Measurements from ENCODE around the gene PTPN9. TPM values are rescaled to one million over a fixed set of nuclear protein-coding genes. Genes with fewer than 3 reads are reported as not detected.
"Not testable (repeated sequence)": the region's sequence is repeated elsewhere in the genome, so short reads cannot be mapped to it uniquely, and the experiment has no call there.

Gene PTPN9
- total RNA-seq, 1 donor from 2014 or later = 42.0 TPM

DNA sequence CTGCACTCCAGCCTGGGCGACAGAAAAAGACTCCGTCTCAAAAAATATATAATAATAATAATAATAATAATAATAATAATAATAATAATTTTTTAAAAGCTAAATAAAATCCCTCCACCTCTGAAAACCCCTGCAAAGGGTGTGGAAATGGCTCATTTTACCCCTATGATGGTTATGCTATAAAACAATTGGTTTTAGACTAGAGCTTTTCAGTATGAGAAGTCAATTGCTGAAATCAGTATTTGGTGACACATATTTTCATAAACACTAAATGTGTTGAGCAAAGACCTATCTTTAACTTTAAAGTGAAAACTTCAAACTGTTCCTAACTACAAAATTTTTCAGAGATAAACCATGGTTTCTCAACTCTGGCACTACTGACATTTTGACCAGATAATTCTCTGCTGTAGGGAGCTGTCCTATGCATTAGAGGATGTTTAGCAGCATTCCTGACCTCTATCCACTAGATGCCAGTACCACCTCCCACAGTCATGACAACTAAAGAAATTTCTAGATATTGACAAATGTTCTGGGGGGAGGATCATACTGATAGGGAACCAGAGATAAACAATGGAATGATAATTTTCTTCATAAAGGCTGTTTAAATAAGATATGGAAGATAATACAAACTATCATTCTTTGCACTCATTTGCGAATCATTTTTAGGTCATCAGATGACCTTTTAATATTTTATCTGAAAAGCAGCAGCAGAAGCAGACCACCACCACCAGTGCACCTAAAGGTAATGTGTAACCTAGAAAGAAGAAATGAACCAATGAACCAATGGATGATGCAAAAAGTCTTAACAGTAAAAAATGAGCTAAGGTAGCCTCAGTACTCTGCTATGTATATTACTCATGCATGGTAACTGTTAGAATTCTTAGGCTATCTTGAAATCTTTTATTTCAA lies 13.8 kb downstream of the PTPN9 start:
- no peaks in the 10 kb centered on the region for H3K27me3 Mint-ChIP-seq (ENCODE audit: low read depth)
- DNase-seq (ENCODE audit: low read depth, low spot score) = no peak
- TF ChIP-seq, protein P1, sequence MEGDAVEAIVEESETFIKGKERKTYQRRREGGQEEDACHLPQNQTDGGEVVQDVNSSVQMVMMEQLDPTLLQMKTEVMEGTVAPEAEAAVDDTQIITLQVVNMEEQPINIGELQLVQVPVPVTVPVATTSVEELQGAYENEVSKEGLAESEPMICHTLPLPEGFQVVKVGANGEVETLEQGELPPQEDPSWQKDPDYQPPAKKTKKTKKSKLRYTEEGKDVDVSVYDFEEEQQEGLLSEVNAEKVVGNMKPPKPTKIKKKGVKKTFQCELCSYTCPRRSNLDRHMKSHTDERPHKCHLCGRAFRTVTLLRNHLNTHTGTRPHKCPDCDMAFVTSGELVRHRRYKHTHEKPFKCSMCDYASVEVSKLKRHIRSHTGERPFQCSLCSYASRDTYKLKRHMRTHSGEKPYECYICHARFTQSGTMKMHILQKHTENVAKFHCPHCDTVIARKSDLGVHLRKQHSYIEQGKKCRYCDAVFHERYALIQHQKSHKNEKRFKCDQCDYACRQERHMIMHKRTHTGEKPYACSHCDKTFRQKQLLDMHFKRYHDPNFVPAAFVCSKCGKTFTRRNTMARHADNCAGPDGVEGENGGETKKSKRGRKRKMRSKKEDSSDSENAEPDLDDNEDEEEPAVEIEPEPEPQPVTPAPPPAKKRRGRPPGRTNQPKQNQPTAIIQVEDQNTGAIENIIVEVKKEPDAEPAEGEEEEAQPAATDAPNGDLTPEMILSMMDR (conservative IDR thresholded peaks at IDR 0.05) = no peak
- H3K4me1 Mint-ChIP-seq = no peaks in the 10 kb centered on the region
- H3K27ac Mint-ChIP-seq (ENCODE audit: unreplicated experiment) = no peak overlapping the region
- no peaks in the 10 kb centered on the region for H3K9me3 Mint-ChIP-seq
- H3K36me3 Mint-ChIP-seq (ENCODE audit: low read depth) = peaks cover 8% of the 10 kb centered on the region
- H3K4me3 Mint-ChIP-seq = no peak overlapping the region

DNA sequence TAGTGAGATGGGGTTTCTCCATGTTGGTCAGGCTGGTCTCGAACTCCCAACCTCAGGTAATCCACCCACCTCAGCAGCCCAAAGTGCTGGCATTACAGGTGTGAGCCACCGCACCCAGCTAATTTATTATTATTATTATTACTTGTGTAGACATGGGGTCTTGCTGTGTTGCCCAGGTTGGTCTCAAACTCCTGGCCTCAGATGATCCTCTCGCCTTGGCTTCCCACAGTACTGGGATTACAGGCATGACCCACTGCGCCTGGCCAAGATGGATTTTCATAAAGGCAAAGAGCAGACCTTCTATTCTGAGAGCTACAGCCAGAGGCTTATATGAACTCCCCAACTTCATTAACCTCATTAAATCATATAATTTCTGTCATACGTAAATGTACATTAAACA lies 17.2 kb downstream of the PTPN9 start:
- no peak for DNase-seq (ENCODE audit: low read depth, low spot score)
- H3K4me1 Mint-ChIP-seq = peaks cover 4% of the 10 kb centered on the region
- H3K4me3 Mint-ChIP-seq = no peak overlapping the region
- peaks cover 2% of the 10 kb centered on the region for H3K9me3 Mint-ChIP-seq
- TF ChIP-seq, protein P1 (conservative IDR thresholded peaks at IDR 0.05) = no peak
- H3K36me3 Mint-ChIP-seq (ENCODE audit: low read depth) = peaks cover 11% of the 10 kb centered on the region
- H3K27ac Mint-ChIP-seq (ENCODE audit: unreplicated experiment) = peak overlapping the region; percentile 4
- no peaks in the 10 kb centered on the region for H3K27me3 Mint-ChIP-seq (ENCODE audit: low read depth)

DNA sequence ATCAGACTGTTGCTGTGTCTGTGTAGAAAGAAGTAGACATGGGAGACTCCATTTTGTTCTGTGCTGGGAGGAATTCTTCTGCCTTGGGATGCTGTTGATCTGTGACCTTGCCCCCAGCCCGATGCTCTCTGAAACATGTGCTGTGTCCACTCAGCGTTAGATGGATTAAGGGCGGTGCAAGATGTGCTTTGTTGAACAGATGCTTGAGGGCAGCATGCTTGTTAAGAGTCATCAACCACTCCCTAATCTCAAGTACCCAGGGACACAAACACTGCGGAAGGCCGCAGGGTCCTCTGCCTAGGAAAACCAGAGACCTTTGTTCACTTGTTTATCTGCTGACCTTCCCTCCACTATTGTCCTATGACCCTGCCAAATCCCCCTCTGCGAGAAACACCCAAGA lies 19.8 kb downstream of the PTPN9 start:
- H3K4me3 Mint-ChIP-seq; DNase-seq (ENCODE audit: low read depth, low spot score); H3K27ac Mint-ChIP-seq (ENCODE audit: unreplicated experiment); H3K9me3 Mint-ChIP-seq; H3K27me3 Mint-ChIP-seq (ENCODE audit: low read depth); H3K4me1 Mint-ChIP-seq: not testable (repeated sequence)
- peaks cover 11% of the 10 kb centered on the region for H3K36me3 Mint-ChIP-seq (ENCODE audit: low read depth)

DNA sequence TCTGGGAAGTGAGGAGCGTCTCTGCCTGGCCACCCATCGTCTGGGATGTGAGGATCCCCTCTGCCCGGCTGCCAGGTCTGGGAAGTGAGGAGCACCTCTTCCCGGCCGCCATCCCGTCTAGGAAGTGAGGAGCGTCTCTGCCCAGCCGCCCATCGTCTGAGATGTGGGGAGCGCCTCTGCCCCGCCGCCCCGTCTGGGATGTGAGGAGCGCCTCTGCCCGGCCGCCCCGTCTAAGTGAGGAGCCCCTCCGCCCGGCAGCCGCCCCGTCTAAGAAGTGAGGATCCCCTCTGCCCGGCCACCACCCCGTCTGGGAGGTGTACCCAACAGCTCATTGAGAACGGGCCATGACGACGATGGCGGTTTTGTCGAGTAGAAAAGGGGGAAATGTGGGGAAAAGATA lies 20.2 kb downstream of the PTPN9 start:
- not testable (repeated sequence) for H3K27ac Mint-ChIP-seq (ENCODE audit: unreplicated experiment); H3K4me1 Mint-ChIP-seq; DNase-seq (ENCODE audit: low read depth, low spot score); H3K4me3 Mint-ChIP-seq; H3K9me3 Mint-ChIP-seq; H3K27me3 Mint-ChIP-seq (ENCODE audit: low read depth)
- H3K36me3 Mint-ChIP-seq (ENCODE audit: low read depth) = peaks cover 11% of the 10 kb centered on the region

DNA sequence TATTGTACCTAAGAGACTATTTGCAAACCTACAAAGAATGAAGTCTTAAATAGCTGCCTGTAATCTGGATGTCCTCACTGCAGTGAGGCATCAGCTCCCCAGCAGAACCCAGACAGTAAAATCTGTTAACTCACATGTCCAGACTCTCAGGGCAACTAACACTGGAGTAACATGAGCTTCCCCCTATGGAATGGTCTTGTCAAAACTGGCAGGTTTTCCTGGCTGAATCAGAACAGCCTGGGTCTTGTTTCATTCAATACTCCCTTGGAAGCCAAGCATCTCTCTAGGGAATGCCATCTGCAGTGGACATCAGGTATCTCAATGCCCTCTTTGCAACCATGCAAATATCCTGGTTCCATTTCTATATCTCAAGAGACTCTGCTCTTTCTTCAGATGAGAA lies 24.4 kb downstream of the PTPN9 start:
- no peak for DNase-seq (ENCODE audit: low read depth, low spot score)
- Mint-ChIP-seq H3K4me1 (peaks cover 8% of the 10 kb centered on the region), H3K9me3 (peaks cover 2% of the 10 kb centered on the region), H3K27ac (ENCODE audit: unreplicated experiment) (peak overlapping the region; percentile 67), H3K27me3 (ENCODE audit: low read depth) (no peaks in the 10 kb centered on the region), H3K4me3 (no peak overlapping the region), H3K36me3 (ENCODE audit: low read depth) (peaks cover 4% of the 10 kb centered on the region)
- TF ChIP-seq, protein P1 (conservative IDR thresholded peaks at IDR 0.05) = no peak

DNA sequence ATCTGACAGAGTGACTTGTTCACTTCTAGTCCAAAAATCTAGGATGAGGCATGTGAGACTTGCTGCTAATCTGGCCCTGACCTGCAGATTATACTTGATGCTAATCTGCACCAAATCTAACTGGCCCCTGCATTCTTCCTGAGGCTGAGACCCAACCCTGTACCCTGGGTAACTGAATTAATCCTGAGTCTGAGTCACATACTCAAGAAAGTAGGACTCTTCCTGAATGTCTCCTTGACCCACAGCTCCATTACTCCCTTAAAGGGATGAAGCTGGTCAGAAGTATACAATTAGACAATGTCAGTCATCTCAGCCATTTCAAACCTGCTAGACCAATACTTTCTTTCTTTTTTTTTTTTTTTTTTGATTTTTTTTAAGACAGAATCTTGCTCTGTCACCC lies 25.5 kb downstream of the PTPN9 start:
- Mint-ChIP-seq H3K27me3 (ENCODE audit: low read depth) (no peaks in the 10 kb centered on the region), H3K4me3 (no peak overlapping the region), H3K27ac (ENCODE audit: unreplicated experiment) (no peak overlapping the region), H3K36me3 (ENCODE audit: low read depth) (no peaks in the 10 kb centered on the region), H3K4me1 (peaks cover 5% of the 10 kb centered on the region), H3K9me3 (no peaks in the 10 kb centered on the region)
- TF ChIP-seq, protein P1 (conservative IDR thresholded peaks at IDR 0.05) = no peak
- no peak for DNase-seq (ENCODE audit: low read depth, low spot score)

Measured in neural crest cell (in vitro differentiated cells).